ENCODE results near the gene TAGAP.
A peak's percentile ranks its signal among the peaks of the same experiment; 100 is the strongest.

TAGAP gene

GRCh38 chr6:159044899-159045727 lies at the start of gene TAGAP:
TSS of gene TAGAP (minus strand) at chr6:159044991. CDS start at chr6:159044146, 845 bp downstream.
- DNase-seq (ENCODE audit: low read depth, low spot score), result no peak
- H3K27ac ChIP-seq, result no peak within 1 kb of the TSS

- no peak overlapping the region for H3K27ac ChIP-seq
- no peak for DNase-seq (ENCODE audit: low read depth, low spot score)
Measured at GRCh38 chr6:159093609-159094443, 49.0 kb upstream of the TAGAP start.

DNA sequence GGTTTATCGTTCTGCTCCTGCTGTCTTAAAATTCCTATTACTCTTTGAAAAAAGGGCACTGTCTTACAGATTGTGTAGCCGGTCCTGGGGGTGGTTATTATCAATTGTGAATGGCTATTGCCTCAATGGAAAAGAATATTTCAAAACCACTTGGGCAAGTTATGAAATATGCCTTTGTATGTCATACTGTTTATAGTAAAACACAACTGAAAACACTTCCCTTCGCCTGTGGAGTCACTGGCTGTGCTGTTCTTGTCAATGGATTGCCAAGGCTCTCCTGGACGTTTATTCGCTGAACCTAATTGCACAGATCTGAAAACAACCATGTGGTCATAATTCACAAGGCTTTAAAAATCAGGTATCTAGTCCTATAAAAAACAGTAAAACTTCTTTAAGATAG lies 47.8 kb upstream of the TAGAP start:
- DNase-seq (ENCODE audit: low read depth, low spot score), result no peak
- H3K27ac ChIP-seq, result no peak overlapping the region

- no peak for DNase-seq (ENCODE audit: low read depth, low spot score)
- no peak overlapping the region for H3K27ac ChIP-seq
Measured at GRCh38 chr6:159090530-159091480, 46.0 kb upstream of the TAGAP start.

DNA sequence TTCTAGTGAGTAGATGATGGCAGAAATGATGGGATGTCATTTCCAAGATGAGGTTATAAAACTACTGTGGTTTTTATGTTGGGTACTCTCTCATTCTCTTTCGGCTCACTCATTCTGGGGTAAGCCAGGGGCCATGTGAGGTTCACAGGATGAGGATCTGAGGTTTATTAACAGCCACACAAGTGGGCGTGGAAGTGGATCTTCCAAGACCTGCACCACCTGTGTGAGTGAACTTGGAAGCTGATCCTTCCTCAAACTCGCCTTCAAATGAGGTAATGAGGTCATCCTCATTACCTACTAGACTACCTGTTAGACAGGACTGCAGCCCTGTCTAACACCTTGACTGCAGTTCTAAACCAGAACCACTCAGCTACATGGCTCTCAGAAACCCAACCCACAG lies 45.1 kb upstream of the TAGAP start:
- H3K27ac ChIP-seq, result no peak overlapping the region
- peak; percentile 29 for DNase-seq (ENCODE audit: low read depth, low spot score)

DNA sequence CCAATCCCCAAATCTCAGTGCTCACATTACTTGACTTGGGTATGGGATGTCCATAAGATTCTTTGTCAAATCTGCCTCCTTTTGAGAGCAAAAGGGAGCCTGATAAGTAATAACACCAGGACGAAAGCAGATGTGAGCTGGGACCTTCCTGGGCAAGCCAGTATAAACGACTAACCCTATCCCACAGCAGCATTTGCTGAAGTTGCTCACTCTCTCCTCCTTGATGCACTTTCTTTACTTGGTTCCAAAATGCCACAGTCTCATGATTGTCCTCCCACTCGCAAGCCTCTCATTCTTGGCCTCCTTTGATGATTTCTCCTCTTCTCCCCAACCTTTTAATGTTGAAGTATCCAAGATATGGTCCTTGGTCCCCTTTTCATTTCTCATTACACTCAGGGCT lies 44.7 kb upstream of the TAGAP start:
- H3K27ac ChIP-seq, result no peak overlapping the region
- DNase-seq (ENCODE audit: low read depth, low spot score), result no peak

- DNase-seq (ENCODE audit: low read depth, low spot score), result no peak
- no peak overlapping the region for H3K27ac ChIP-seq
Measured at GRCh38 chr6:159086033-159086618, 41.3 kb upstream of the TAGAP start.

GRCh38 chr6:159085396-159085895 lies 40.7 kb upstream of the TAGAP start:
- no peak for DNase-seq (ENCODE audit: low read depth, low spot score)
- no peak overlapping the region for H3K27ac ChIP-seq

DNA sequence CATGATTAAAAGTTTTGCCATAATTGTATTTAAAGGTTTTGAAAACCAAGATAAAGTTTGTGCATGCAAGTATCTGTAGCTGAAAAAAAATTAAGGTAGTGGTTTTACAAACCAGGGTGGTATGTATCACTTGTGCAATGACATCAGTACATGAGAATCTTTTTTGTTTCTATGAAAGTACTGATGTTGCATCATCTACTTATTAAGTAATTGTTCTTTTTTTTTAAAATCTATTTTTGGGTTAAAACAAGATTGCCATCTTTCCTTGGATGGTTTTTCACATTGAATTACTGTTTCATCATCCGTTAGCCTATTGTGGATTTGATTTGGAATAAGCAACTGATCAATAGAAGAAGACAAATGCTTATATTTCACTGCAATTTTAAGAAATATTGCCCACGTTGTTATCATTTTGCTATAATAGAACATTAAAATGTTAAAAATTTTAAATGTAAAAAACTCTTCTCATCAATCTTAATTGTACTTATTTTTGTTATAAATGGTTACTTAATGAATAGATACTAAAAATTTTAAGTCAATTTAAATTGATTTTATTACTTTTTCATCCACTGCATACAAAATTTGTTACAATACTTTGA lies 39.8 kb upstream of the TAGAP start:
- peak; percentile 29 for DNase-seq (ENCODE audit: low read depth, low spot score)
- peak overlapping the region; percentile 5 for H3K27ac ChIP-seq

DNA sequence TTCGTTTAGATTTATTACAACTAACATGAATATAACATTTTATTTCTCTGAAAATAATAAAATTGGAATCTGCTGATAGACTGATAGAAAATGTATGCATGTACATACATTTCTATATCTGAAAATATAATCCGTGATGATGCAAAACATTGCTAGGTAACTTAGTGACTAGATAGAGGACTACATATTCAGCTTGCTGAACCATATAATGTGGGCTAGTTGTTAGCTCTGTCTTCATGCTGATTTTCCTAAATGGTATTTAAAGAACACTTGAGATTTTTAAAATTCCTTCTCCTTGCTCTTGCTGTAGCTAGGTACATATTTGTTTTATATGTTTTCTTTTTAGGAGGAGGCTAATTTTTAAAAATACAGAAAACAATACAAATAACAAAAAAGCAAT lies 38.4 kb upstream of the TAGAP start:
- no peak overlapping the region for H3K27ac ChIP-seq
- no peak for DNase-seq (ENCODE audit: low read depth, low spot score)

- H3K27ac ChIP-seq, result no peak overlapping the region
Measured at GRCh38 chr6:159082039-159082815, 37.4 kb upstream of the TAGAP start.

DNA sequence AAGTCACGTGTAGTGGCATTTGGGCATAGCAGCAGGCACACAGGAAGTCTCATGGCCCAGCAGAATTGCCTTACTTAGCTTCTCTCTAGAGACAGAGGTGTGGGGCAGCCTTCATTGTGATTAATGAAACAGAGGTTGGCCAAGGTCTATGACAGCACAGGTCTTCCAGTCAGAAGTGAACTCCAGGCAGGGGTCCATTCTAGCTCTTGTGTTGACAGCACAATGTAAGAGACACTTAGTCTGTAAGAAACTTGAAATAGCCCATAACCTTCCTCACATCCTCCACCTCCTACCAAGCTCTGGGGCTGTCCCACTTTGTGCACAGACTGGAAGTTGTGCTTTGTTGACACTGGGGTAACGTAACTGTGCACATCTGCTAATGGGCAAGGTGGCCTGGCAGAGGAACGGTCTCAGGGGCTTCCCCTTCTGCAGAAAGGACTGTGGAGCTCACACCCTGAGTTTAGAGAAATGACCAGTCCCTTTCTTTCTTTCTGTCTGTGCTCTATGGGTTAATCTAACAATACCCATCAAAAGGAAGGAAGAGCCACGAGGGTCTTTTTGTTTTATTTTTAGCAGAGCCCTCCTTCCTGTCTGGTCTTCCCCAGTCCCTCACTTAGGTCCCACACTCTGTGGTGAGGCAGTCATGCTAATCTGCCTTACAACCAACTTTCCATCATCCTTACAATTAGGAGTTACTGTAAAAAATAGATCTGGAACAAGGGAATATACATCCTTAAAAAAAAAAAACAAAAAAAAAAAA lies 35.6 kb upstream of the TAGAP start:
- H3K27ac ChIP-seq, result no peak overlapping the region
- no peak for DNase-seq (ENCODE audit: low read depth, low spot score)

More at GRCh38 chr6:159082039-159082815, 37.4 kb upstream of the TAGAP start:
- no peak for DNase-seq (ENCODE audit: low read depth, low spot score)

DNA sequence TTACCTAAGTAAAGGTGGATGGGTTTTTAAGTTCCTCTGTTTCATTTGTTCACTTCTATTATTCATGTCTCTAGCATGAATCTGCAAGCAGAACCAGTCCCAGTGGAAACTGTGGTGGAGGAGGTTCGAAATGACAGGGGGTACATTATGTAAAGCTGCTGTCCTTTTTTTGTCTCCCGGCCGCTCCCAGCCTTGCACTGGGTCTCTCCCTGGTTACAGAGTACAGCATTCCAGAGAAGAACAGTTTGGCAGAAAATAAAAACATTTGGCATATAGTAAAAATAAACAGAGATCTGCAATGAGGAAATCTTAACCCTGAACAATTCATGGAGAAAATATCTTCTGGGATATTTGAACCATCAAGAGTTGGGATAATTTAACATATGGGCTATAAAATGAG lies 34.6 kb upstream of the TAGAP start:
- H3K27ac ChIP-seq, result no peak overlapping the region
- no peak for DNase-seq (ENCODE audit: low read depth, low spot score)

GRCh38 chr6:159077123-159077522 lies 32.3 kb upstream of the TAGAP start:
- no peak for DNase-seq (ENCODE audit: low read depth, low spot score)
- no peak overlapping the region for H3K27ac ChIP-seq

- DNase-seq (ENCODE audit: low read depth, low spot score), result no peak
- H3K27ac ChIP-seq, result no peak overlapping the region
Measured at GRCh38 chr6:159075506-159076228, 30.9 kb upstream of the TAGAP start.

- no peak for DNase-seq (ENCODE audit: low read depth, low spot score)
- H3K27ac ChIP-seq, result no peak overlapping the region
Measured at GRCh38 chr6:159074876-159075275, 30.1 kb upstream of the TAGAP start.

DNA sequence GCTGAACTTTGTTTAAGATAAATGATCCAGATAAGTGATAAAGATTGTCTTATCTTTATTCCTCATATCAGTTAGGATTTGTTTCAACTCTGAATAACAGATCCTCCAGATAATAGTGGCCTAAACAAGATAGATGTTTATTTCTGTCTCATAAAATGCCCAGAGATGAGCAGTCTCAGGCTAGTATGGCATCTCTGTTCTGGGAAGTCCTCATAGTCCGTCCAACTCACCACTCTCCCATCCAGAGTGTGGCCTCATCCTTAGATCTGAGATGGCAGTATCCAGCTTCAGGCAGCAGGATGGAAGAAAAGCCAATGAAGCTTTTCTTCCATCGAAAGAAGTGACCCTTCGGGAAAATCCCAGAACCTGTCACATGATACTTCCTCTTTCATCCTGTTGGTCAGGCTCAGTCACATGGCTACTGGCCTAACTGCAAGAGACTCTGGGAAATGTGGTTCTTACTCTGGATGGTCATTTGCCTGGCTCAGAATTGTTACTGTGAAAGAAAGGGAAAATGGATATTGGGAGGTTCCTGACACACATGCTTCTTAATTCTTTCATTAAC lies 29.4 kb upstream of the TAGAP start:
- DNase-seq (ENCODE audit: low read depth, low spot score), result no peak

More for the DNA sequence above, 29.4 kb upstream of the TAGAP start:
- no peak overlapping the region for H3K27ac ChIP-seq

Measured in epithelial cell of prostate (primary cell).